GM19438 (cell line): Measurements from ENCODE around the gene OS9.

ENCODE experiments used
- ATAC-seq: cut with Tn5 transposase; IDR thresholded peaks from one replicate; pipeline ENCODE4 v1.9.1; 2021; ENCODE audit warnings: low read depth; ENCODE audit not compliant: unreplicated experiment

OS9 gene

DNA sequence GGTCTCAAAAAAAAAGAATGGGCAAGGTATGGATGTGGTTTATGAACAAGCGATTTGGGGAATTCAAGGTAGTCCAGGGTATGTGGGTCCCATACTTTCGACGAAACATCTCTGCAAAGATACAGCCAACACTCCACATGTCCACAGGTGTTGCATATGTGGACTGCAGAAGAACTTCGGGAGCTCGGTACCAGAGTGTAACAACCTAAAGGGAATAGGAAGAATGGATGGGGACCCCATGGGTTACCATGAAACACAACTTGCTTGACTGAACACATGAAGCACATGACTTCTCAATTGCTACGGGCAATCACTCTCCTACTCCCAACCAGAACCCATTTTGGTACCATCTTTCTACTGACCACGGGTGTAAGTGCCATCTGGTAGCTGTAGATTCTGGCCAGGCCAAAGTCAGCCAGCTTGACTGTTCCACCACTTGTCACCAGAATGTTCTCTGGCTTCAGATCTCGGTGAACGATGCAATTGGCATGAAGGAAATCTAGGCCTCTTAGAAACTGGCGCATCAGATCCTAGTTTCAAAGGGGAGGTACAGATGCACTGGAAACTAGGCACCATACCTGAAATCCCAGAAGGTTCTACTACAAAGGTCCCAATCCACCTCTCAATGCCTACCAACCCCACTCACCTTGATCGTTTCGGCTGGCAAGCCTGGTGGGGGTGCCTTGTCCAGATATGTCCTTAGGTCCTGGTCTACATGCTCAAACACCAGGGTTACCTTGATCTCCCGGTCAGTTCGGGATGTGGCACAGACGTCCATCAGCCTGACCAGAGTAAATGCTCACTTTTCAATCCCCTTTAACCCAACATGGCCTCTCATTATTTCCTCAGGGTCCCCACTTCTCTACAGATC, 56.9 kb downstream of the OS9 start:
- no peak for ATAC-seq

DNA sequence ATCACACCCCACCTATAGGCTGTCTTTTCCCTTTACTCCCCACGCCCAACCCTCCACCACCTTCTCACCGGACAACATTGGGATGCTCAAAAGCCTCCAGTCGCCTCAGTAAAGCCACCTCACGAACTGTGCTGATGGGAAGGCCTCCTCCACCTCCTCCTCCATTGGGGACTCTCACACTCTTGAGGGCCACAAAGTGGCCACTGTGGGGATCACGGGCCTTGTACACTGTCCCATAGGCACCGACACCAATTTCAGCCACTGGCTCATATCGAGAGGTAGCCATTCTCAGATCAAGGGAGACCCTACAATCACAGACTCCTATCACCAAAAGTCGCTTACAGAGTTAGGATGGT, 57.5 kb downstream of the OS9 start:
- ATAC-seq, result no peak

DNA sequence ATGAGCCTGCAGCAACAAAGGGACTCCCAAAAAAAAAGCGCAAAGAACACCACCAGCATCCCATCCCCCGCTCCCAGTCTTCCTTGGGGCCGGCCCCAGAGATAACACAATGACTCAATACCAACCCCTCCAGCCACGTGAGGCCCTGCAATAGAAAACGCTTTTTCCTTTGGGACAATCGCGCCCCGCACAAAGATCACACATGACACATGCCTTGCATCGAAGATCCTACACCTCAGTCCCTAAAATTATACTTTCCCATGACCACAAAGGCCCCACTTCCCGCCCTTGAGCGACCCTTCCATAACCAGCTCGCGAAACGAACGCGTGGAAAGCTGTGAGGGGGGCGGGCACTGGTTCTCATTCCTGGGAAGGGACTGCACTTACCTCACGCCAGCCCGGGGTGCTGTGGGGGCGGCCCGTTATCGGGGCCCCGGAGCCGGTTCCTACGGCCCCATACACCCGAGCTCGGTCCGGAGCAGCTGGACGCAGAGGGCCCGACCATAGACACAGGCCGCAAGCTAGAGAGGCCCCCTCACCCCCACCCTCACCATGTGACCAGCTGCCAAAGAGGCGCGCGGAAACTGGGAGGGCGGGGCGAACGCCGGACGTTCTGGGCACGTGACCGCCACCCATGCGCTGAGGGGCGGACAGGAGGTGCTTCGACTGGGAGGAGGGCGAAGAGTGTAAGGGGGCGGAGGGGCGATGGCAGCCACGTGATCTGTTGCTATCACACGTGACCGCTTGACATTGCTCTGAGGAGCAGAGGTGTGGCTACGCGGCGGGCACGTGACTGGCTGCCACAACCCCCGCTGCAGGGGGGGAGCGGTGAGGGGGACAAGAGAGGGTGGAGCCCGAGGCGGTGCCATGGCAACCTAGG, 58.1 kb downstream of the OS9 start, which contains the start of gene CDK4:
TSS of gene CDK4 (minus strand) at position 523 of the 880 bp plus-strand sequence. CDS start 593 bp downstream, outside the sequence.
- ATAC-seq, result peak; percentile 68

- no peak for ATAC-seq
These were observed 58.7 kb downstream of the OS9 start for GRCh38 chr12:57752668-57753000.

DNA sequence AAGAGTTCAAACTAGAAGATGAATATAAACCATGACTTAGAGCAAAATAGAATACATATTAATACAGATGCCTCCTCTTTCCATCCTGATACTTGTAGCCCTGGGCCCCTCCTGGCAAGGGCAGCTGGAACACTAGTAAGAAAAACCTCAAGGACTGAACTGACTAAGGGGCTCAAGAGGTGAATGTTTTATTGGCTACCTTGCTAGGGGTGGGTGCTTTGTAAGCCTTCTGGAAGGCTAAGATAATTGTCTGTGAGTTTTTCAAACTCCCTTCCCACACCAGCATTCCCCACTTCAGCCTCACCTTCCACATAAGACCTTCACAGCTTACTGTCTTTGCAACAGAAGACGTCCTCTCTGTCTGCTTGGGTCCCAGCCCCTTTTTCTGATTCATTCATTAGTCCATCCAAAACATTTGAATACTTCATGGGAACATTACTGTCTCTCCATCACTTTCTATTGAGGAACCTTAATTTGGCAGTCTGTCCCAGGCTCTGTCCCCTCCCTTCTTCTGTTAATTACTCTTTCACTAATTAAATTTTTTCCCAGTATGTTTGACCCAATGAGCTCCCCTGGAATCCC, 59.9 kb downstream of the OS9 start:
- no peak for ATAC-seq

DNA sequence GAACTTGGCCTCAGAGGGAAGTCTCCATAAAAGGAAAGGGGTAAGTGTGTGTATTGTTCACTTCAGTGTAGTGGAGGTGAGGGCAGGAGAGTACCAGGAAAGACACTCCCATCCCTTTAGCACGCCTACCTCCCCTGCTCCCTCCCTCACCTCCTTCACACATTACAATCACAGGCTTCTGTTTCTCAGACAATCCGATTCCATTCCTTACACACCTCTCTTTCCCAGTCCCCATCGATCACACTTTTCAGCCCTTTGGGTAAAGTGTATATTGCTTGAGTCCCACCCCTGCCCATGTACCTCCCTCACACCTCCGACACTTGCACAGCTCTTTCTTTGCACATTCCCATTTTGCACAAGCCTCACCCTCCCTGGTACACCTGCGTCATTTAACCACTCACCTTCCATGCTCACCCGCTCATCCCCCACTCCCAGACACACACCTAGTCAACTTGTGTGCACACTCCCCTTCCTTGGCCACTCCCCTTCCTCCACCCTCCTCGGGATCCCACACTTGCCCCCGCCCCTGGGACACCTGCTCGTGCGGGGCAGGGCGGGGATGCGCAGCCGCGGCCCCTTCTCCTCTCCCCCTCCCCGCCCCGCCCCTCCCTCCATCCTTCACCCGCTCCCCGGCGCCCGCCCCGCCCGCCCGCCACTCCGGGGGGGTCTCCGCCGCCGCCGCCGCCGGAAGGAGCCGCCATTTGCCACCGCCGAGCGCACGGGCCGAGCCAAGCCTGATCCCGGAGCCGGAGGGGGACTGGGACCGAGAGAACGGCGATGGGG, 60.7 kb downstream of the OS9 start, which contains the start of gene MARCHF9:
TSS of gene MARCHF9 (plus strand) at position 693 of the 783 bp plus-strand sequence. CDS start 426 bp downstream, outside the sequence.
- peak; percentile 37 for ATAC-seq

GRCh38 chr12:57755194-57755453, 61.2 kb downstream of the OS9 start:
- no peak for ATAC-seq

DNA sequence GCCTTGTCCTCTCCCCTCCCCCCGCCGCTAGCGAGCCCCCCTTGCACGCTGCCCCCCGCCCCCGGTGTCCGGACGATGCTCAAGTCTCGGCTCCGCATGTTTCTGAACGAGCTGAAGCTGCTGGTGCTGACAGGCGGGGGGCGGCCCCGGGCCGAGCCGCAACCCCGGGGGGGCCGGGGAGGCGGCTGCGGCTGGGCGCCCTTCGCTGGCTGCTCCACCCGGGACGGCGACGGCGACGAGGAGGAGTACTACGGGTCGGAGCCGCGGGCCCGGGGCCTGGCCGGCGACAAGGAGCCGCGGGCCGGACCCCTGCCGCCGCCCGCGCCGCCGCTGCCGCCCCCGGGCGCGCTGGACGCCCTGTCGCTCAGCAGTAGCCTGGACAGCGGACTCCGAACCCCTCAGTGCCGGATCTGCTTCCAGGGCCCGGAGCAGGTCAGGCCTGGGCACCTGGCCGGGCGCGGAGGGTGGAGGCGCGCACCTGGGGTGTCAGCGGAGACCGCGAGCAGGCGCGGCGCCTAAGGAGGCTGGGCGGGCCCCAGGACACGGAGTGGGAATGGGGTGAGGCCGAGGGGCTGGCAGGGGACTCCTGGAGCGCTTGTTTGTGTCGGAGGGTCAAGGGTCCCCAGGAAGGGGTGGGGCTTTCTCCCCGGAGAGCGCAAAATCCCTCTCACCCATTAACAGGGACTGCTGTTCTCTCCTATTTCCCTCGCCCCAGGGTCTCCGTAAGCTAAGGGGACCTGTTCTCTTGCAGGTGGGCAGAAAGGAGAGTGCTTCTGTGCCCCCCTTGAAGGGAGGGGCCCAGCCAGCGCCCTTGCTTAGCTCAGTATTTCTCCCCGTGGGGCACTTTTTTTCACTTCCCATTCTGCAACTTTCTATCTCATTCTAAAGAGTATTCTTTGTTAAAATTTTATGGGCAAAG, 61.8 kb downstream of the OS9 start:
- no peak for ATAC-seq

GRCh38 chr12:57756406-57757341, 62.7 kb downstream of the OS9 start:
- no peak for ATAC-seq

- ATAC-seq, result no peak
These were observed 63.8 kb downstream of the OS9 start for GRCh38 chr12:57757771-57758170.

- no peak for ATAC-seq
These were observed 64.8 kb downstream of the OS9 start for GRCh38 chr12:57758552-57759359.

GRCh38 chr12:57759360-57759980, 65.5 kb downstream of the OS9 start:
- ATAC-seq, result no peak

- ATAC-seq, result no peak
These were observed 66.5 kb downstream of the OS9 start for GRCh38 chr12:57760347-57760982.

DNA sequence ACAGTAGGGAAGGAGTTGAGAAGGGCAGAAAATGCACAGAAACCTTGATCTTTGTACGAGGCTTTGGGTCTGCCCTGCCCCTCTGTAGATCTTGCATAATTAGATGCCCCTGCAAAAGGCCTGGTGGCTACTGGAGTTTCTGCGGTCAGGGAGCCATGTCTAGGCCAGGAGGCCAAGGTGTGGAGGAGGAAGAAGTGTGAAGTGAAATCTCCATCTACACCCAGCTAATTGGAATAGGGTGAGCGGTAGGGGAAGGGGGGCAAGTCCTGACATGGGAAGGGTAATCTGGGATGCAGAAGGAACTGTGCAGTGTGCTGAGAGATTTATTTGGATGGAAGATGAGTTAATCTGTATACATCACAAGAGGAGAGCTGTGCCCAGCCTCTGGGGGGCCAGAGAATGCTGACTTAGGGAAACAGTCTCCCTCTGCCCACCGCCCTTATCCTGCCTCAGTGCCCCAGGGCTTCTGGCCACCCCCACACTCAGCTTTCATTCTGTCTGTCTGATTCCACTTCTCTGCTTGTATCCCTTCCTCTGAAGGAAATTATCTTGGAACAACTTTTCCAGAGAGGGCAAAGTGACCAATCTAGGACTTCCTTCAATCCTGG, 67.6 kb downstream of the OS9 start:
- ATAC-seq, result no peak

DNA sequence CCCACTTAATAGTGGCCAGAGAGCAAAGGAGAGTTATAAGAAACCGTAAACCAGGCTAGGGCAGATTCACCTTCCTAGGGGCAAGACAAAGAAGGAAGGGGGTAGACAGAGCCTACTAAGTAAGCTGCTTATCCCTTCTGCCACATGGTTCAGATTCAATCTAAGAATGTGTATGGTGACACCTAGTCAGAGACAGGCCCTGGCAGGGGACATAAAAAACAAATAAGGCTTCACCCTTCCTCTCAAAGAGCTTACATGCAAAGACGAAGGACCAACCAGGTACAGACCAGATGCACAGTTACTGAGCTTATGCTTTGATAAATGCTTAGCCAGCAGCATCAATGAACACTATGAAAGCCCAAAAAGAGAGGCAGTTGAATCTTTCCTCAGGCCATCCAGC, 68.5 kb downstream of the OS9 start:
- ATAC-seq, result no peak

- no peak for ATAC-seq
These were observed 70.1 kb downstream of the OS9 start for GRCh38 chr12:57763881-57764661.
